Liver (tissue), 9 donors: ENCODE results near the gene SCUBE1. TPM values are rescaled to one million over a fixed set of nuclear protein-coding genes. Genes with fewer than 3 reads are reported as not detected.

Experiments used
- DNase-seq: peaks from one replicate; pipeline ENCODE4 v3.0.0-alpha.2; 2017; ENCODE audit warnings: low spot score
- H3K27ac ChIP-seq, 2 donors: one replicate each; pipeline ENCODE4 v1.7.0; 2013; ENCODE audit warnings: inconsistent platforms in 2 of 2, low read length in 2 of 2, control low read depth in 1 of 2, low read depth in 1 of 2, mild to moderate bottlenecking in 1 of 2
- H3K27me3 ChIP-seq, 4 donors: one replicate each; pipeline versions ENCODE4 v1.6.1 to v1.7.0; 2013; ENCODE audit warnings: low read length in 3 of 4, inconsistent platforms in 1 of 4, mild to moderate bottlenecking in 1 of 4, moderate library complexity in 1 of 4; ENCODE audit not compliant: control insufficient read depth in 4 of 4, insufficient read depth in 4 of 4
- H3K36me3 ChIP-seq, 4 donors: one replicate each; pipeline versions ENCODE4 v1.6.1 to v1.7.0; 2013; ENCODE audit warnings: low read length in 3 of 4, mild to moderate bottlenecking in 3 of 4, low read depth in 1 of 4, moderate library complexity in 1 of 4; ENCODE audit not compliant: control insufficient read depth in 4 of 4, insufficient read depth in 3 of 4
- H3K4me1 ChIP-seq, 4 donors: one replicate each; pipeline versions ENCODE4 v1.6.1 to v1.7.0; 2013; ENCODE audit warnings: low read length in 3 of 4, mild to moderate bottlenecking in 3 of 4, moderate library complexity in 1 of 4; ENCODE audit not compliant: control insufficient read depth in 4 of 4, insufficient read depth in 4 of 4
- H3K4me3 ChIP-seq, 3 donors: one replicate each; pipeline versions ENCODE4 v1.6.1 to v1.7.0; 2013; ENCODE audit warnings: low read length in 3 of 3, control low read depth in 1 of 3, low read depth in 1 of 3, mild to moderate bottlenecking in 1 of 3
- H3K9ac ChIP-seq, 2 donors: one replicate each; pipeline ENCODE4 v1.7.0; 2013; ENCODE audit warnings: low read length in 2 of 2, mild to moderate bottlenecking in 2 of 2, moderate library complexity in 2 of 2, control low read depth in 1 of 2, low read depth in 1 of 2
- H3K9me3 ChIP-seq, 4 donors: one replicate each; pipeline versions ENCODE4 v1.6.1 to v1.7.0; 2013; ENCODE audit warnings: low read length in 3 of 4; ENCODE audit not compliant: control insufficient read depth in 4 of 4
- CTCF ChIP-seq: fragments of 150-350 bp; IDR thresholded peaks from 2 replicates; pipeline ENCODE4 v1.5.1; 2017; ENCODE audit warnings: improper control_type of control experiment, low read depth, low read length; ENCODE audit not compliant: missing input control
- EGR1 ChIP-seq, 2 donors: IDR thresholded peaks; 2 replicates each; pipeline ENCODE4 v1.6.1; 2016 to 2018; ENCODE audit warnings: antibody characterized with exemption in 2 of 2, low read depth in 2 of 2
- FOXA1 ChIP-seq: IDR thresholded peaks from 2 replicates; pipeline ENCODE4 v1.6.1; 2016; ENCODE audit warnings: antibody characterized with exemption
- FOXA2 ChIP-seq: IDR thresholded peaks from 2 replicates; pipeline ENCODE4 v1.6.1; 2016; ENCODE audit warnings: antibody characterized with exemption
- GABPA ChIP-seq, 2 donors: IDR thresholded peaks in 1 of 2; conservative IDR thresholded peaks in 1 of 2; 2 replicates each; pipeline ENCODE4 v1.6.1; 2016; ENCODE audit warnings: antibody characterized with exemption in 2 of 2, mild to moderate bottlenecking in 1 of 2, moderate library complexity in 1 of 2
- HNF4A ChIP-seq, 2 donors: conservative IDR thresholded peaks; 2 replicates each; pipeline ENCODE4 v1.6.1; 2016; ENCODE audit warnings: antibody characterized with exemption in 2 of 2, mild to moderate bottlenecking in 2 of 2
- HNF4G ChIP-seq: IDR thresholded peaks from 2 replicates; pipeline ENCODE4 v1.6.1; 2016; ENCODE audit warnings: antibody characterized with exemption
- JUND ChIP-seq, 2 donors: IDR thresholded peaks; 2 replicates each; pipeline ENCODE4 v1.6.1; 2016; ENCODE audit warnings: antibody characterized with exemption in 2 of 2
- NR2F2 ChIP-seq: IDR thresholded peaks from 2 replicates; pipeline ENCODE4 v1.6.1; 2016; ENCODE audit warnings: antibody characterized with exemption
- RAD21 ChIP-seq, 2 donors: IDR thresholded peaks; 2 replicates each; pipeline ENCODE4 v1.6.1; 2016; ENCODE audit warnings: antibody characterized with exemption in 2 of 2, mild to moderate bottlenecking in 2 of 2
- RXRA ChIP-seq, 2 donors: IDR thresholded peaks; 2 replicates each; pipeline ENCODE4 v1.6.1; 2017 to 2018; ENCODE audit warnings: antibody characterized with exemption in 2 of 2, mild to moderate bottlenecking in 1 of 2
- SP1 ChIP-seq: IDR thresholded peaks from 2 replicates; pipeline ENCODE4 v1.6.1; 2018; ENCODE audit warnings: antibody characterized with exemption, mild to moderate bottlenecking
- TAF1 ChIP-seq: conservative IDR thresholded peaks from 2 replicates; pipeline ENCODE4 v1.6.1; 2016; ENCODE audit warnings: antibody characterized with exemption, mild to moderate bottlenecking
- YY1 ChIP-seq: IDR thresholded peaks from 2 replicates; pipeline ENCODE4 v1.6.1; 2016; ENCODE audit warnings: antibody characterized with exemption, mild to moderate bottlenecking
- WGBS: extraction: QIAGEN DNeasy Blood & Tissue Kit; methylation state at CpG from one replicate; pipeline ENCODE4 v1.1.7; 2013; 5-methylcytosine and 5-hydroxymethylcytosine counted together
- polyA plus RNA-seq, 2 donors: library from polyadenylated mRNA; stranded (reverse) in 1 of 2; unstranded in 1 of 2; fragments of 200-250 nt in 1 of 2; fragments of >200 nt in 1 of 2; fragmentation: Nextera tagmentation in 1 of 2; extraction: Ambion mirVana in 1 of 2; gene quantifications; one replicate each; pipeline versions ENCODE4 v1.2.1 to v1.2.3, GENCODE V29; 2013 to 2015
- total RNA-seq, 2 donors: library from RNA; depleted of rRNA; stranded (reverse); fragments of >200 nt; gene quantifications; one replicate each; pipeline ENCODE4 v1.2.3, GENCODE V29; 2014
- TF ChIP-seq, protein P1 (sequence below): IDR thresholded peaks from 2 replicates; pipeline ENCODE4 v1.6.1; 2016; ENCODE audit warnings: antibody characterized with exemption
- TF ChIP-seq, protein P2 (sequence below): IDR thresholded peaks from 2 replicates; pipeline ENCODE4 v1.6.1; 2016; ENCODE audit warnings: antibody characterized with exemption
- TF ChIP-seq, protein P3 (sequence below): IDR thresholded peaks from 2 replicates; pipeline ENCODE4 v1.6.1; 2016; ENCODE audit warnings: antibody characterized with exemption
- donor health status: healthy.
- donor health status: healthy.
- donor health status: healthy.
- donor health status: healthy.
- donor health status: healthy.

SCUBE1 gene
- total and polyA plus RNA-seq, 4 donors = 0.07 to 0.46 (median 0.08) TPM; not detected in 1

DNA sequence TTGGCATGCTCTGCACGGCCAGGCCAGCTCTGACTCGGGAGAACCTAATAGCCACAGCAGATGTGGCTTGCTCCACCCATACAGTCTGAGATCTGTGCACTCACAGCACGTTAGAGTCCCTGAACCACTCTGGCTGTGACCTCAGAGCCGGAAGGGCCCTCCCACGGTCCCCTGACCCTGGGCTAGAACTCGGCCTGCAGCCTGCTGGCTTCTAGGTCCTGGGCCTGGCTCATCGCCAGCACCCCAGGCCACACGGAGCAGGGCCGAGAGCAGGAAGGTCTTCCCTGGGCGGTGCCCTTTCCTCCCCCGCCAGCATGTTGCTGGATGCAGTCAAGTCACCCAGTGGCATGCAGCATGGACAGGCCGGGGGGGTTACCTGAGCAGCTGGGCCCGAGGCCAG, 120.9 kb downstream of the SCUBE1 start (continued):
- TF ChIP-seq FOXA1 = no peak
- TF ChIP-seq FOXA2 = no peak
- no peak for TF ChIP-seq SP1
- TF ChIP-seq, protein P1, sequence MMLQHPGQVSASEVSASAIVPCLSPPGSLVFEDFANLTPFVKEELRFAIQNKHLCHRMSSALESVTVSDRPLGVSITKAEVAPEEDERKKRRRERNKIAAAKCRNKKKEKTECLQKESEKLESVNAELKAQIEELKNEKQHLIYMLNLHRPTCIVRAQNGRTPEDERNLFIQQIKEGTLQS = no peak
- no peak for TF ChIP-seq JUND (IDR thresholded peaks at IDR 0.05)
- TF ChIP-seq NR2F2 = no peak
- no peak for TF ChIP-seq YY1
- TF ChIP-seq TAF1 = no peak
- TF ChIP-seq, protein P2, sequence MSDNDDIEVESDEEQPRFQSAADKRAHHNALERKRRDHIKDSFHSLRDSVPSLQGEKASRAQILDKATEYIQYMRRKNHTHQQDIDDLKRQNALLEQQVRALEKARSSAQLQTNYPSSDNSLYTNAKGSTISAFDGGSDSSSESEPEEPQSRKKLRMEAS = no peak

- 93% methylated on average over 22 of the region's 22 CpGs for WGBS
- DNase-seq = no peak
- no peak for TF ChIP-seq HNF4G
- no peak for TF ChIP-seq YY1
- TF ChIP-seq, protein P1 = no peak
- no peak for TF ChIP-seq TAF1
- no peak for TF ChIP-seq SP1
- TF ChIP-seq FOXA1 = no peak
- TF ChIP-seq, protein P3, sequence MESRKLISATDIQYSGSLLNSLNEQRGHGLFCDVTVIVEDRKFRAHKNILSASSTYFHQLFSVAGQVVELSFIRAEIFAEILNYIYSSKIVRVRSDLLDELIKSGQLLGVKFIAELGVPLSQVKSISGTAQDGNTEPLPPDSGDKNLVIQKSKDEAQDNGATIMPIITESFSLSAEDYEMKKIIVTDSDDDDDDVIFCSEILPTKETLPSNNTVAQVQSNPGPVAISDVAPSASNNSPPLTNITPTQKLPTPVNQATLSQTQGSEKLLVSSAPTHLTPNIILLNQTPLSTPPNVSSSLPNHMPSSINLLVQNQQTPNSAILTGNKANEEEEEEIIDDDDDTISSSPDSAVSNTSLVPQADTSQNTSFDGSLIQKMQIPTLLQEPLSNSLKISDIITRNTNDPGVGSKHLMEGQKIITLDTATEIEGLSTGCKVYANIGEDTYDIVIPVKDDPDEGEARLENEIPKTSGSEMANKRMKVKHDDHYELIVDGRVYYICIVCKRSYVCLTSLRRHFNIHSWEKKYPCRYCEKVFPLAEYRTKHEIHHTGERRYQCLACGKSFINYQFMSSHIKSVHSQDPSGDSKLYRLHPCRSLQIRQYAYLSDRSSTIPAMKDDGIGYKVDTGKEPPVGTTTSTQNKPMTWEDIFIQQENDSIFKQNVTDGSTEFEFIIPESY = no peak
- no peak for TF ChIP-seq JUND (IDR thresholded peaks at IDR 0.05)
- TF ChIP-seq, protein P2 = no peak
- no peak for TF ChIP-seq RAD21 (IDR thresholded peaks at IDR 0.05)
- TF ChIP-seq GABPA (IDR thresholded peaks at IDR 0.05 in 1 of 2, conservative IDR thresholded peaks at IDR 0.05 in 1 of 2) = no peak
- TF ChIP-seq EGR1 (IDR thresholded peaks at IDR 0.05; ENCODE audit: low read depth in 2 of 2) = no peak
- TF ChIP-seq NR2F2 = no peak
- no peak for TF ChIP-seq HNF4A (conservative IDR thresholded peaks at IDR 0.05)
- no peak for TF ChIP-seq RXRA (IDR thresholded peaks at IDR 0.05)
- no peak for TF ChIP-seq CTCF
- TF ChIP-seq FOXA2 = no peak
Observed at GRCh38 chr22:43220625-43221380, 122.4 kb downstream of the SCUBE1 start.

More at GRCh38 chr22:43220625-43221380, 122.4 kb downstream of the SCUBE1 start:
- peaks cover 0 to 4% (median 0%) of the 10 kb centered on the region in 4 donors for H3K4me1 ChIP-seq
- no peak overlapping the region for H3K9ac ChIP-seq
- H3K27ac ChIP-seq = no peak overlapping the region
- H3K9me3 ChIP-seq = no peaks in the 10 kb centered on the region
- no peaks in the 10 kb centered on the region for H3K27me3 ChIP-seq
- H3K4me3 ChIP-seq = no peak overlapping the region
- H3K36me3 ChIP-seq = no peaks in the 10 kb centered on the region
